GM19240 (cell line): ENCODE measurements around the gene MLC1.
"Not testable (repeated sequence)": the region's sequence is repeated elsewhere in the genome, so short reads cannot be mapped to it uniquely, and the experiment has no call there.

ENCODE experiments used
- DNase-seq: peaks from one replicate; pipeline ENCODE4 v3.0.0; 2011; ENCODE audit warnings: low spot score; ENCODE audit not compliant: insufficient read length

The MLC1 gene

DNA sequence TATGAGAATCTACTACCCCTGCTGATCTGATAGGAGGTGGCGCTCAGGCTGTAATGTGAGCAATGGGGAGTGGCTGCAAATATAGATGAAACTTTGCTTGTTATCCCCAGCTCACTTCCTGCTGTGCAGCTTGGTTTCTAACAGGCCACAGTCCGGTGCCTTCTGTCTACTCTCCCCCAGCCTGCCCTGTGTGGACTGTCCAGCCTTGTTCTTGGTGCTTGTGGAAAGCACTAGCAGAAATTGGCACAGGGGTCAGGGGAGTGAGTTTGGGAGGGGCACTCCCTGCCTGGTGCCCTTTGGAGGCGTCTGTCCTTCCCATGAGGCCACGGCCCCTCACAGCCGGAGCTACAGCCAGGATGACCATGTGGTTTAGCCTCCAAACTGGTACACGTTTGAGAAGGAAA lies 18.9 kb upstream of the MLC1 start:
- no peak for DNase-seq

DNA sequence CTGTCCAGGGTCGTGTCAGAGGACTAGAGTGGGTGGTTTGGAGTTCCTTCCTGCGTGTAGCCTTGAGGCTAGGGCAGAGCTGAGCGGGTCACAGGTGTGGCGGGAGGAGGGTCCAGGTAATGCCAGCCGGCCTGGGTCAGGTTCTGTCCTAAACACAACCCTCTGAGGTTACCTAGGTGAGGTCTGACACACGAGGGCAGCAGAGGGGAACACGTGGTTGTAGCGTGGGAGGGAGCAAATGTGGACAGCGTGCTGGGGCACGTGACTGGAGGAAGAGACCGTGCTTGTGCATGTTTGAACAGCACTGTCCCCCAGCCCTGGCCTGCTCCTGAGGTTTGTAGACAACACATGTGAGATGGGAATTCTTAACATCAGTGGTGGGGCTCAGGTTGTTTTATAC lies 17.7 kb upstream of the MLC1 start:
- DNase-seq = no peak

DNA sequence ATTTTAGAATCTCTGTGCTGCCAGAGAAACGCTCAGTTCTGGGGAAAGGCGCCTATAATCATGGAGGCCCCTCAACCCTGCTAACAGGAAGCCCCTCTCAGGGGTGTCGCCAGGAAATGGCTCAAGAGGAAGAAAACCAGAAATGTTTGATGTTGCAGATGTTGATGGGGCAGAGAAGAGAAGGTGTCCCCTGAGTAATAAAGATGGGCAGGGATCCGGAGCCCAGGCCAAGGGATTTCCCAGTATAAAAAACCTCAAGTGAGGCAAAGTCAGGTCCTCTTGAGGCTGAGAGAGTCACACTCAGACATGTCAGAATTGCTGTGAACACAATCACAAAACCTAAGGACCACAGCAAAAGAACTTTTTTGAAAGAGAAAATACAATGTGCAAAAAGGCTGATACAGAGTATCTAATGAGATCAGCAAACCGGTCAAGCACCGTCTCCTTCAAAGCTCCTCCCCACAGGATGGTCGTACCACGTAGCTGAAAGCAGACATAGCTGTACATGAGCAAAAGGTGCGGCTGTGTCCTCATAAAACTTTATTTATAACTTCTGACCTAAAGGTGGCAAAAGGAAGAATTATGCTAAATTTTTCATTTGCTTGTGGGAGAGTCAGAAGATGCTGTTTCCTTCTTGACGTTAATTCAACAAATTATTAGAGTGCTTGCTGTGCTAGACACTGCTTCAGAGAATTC lies 16.8 kb upstream of the MLC1 start:
- no peak for DNase-seq

DNA sequence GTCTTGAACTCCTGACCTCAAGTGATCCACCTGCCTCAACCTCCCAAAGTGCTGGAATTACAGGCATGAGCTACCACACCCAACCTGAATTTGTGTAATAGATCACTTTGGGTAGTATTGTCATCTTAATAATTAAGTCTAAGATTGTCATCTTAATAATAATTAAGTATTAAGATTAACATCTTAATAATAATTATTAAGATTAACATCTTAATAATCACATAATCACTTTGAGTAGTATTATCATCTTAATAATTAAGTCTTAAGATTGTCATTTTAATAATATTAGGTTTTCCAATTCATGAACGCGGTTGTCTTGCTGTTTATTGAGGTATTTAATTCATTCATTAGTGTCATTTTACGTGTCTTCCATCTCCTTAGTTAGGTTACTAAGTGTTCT lies 12.8 kb upstream of the MLC1 start:
- no peak for DNase-seq

DNA sequence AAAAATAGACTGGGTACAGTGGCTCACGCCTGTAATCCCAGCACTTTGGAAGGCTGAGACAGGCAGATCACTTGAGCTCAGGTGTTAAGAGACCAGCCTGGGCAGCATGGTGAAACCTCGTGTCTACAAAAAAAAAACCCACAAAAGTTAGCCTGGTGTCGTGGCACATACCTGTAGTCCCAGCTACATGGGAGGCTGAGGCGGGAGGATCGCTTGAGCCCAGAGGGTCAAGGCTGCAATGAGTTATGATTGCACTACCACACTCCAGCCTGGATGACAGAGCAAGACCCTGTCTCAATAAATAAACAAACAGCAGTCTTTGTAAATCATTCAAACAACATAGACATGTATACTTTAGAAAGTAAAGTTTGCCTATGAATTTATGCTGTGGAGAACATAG lies 7.1 kb upstream of the MLC1 start:
- no peak for DNase-seq

DNA sequence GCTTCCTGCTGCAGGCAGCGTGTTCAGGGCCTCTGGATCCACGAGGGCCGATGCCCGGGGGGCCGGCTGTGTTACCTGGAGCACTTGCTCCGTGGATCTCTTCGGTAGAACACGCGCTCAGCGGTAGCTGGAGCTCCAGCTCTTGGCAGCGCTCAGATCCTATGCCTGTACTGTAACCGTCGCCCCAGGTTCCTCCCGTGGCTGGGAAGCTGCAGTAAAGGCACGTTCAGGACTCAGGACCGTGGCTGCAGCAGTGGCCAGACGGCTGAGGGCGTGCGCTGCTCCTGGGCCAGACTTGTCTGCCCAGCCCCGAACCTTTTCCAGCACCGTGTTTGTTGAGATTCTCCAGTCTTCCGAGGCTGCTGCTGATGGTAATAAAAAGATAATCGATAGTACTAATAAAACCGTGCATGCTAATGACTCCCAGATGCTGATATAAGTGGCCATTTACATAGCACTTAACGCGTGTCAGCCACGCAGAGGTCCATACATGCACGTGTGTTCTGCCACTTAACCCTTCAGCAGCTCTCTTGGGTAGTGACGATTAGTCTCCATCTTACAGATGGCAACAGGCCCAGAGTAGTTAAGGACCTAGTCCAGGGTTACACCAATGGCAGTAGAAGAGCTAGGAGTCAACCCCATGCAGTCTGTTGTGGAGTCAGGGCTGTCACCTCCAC lies 6.0 kb upstream of the MLC1 start:
- DNase-seq = no peak

DNA sequence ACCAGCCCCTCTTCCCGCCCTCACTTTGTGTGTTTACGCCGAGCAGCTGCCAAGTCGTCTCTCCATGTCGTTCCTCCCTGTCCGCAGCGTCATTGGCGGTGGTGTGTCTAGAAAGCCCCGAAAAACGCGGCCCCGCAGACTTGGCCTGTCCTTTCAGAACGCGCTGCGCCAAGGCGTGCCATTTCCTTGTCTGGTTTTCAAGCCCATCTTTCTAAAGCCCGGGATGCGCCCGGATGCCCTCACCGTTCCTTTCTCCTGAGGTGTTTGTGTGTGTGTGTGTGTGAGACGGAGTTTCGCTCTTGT lies 5.1 kb upstream of the MLC1 start:
- no peak for DNase-seq

- no peak for DNase-seq
These were observed 4.6 kb upstream of the MLC1 start, which contains the start of gene MOV10L1 for GRCh38 chr22:50089682-50090411. Gene MOV10L1, plus strand, starts transcription at chr22:50090006. Its CDS starts 83 bp downstream, at chr22:50090089.

DNA sequence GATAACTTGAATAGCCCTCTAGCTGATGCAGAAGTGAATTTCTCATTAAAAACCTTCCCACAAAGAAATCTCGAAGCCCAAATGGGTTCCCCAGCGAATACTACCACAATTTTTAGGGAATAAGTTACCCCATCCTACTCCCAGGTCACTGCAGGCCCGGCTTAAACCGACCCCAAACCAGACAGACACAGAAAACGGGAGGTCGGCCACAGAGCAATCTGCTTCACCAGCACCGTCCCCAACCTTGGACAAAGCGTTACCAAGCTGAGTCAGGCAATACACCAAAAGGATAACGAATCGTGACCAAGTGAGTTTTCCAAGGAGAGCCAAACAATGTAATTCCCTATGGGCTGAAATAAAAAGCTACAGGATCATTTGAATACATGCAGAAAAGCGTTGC lies 4.0 kb upstream of the MLC1 start:
- DNase-seq = no peak

DNA sequence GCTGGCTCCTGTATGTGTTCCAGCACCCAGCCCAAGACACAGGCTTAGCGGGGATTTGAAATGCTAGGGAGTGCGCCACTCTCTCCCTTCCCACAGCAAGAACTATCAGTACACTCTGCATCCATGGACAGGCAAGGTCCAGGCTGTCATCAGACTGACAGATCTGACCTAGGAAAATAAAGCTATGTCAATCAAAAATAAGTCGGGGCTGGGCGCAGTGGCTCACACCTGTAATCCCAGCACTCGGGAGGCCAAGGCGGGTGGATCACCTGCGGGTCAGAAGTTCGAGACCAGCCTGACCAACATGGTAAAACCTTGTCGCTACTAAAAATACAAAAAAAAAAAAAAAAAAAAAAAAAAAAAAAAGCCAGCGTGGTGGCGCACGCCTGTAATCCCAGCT lies 2.9 kb upstream of the MLC1 start:
- no peak for DNase-seq

DNA sequence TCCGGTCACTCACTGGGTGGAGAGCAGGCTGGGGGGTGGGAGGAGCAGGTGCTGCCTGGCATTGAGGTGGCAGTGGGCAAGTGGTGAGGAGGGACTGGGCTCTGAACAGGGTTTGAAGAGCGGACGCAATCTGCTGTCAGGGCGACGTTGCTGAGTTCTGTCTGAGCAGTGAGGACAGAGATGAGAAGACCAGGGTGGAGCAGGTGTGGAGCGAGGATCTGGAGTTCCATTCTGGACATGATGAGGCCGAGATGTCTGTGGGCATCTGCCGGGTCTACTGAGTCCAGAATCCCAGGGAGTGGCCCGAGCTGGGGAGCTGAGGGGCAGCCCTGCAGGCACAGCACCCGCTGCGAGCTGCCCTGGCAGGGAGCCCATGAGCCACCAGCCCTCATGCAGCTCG lies 2.4 kb upstream of the MLC1 start:
- DNase-seq = no peak

DNA sequence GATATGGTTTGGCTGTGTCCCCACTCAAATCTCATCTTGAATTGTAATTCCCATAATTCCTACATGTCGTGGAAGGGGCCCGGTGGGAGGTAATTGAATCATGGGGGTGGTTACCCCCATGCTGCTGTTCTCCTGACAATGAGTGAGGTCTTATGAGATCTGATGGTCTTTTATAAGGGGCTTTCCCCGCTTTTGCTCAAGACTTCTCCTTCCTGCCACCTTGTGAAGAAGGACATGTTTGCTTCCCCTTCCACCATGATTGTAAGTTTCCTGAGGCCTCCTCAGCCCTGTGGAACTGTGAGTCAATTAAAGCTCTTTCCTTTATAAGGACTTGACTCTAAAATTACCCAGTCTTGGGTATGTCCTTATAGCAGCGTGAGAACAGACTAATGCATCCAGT lies 1.7 kb upstream of the MLC1 start:
- DNase-seq = not testable (repeated sequence)

DNA sequence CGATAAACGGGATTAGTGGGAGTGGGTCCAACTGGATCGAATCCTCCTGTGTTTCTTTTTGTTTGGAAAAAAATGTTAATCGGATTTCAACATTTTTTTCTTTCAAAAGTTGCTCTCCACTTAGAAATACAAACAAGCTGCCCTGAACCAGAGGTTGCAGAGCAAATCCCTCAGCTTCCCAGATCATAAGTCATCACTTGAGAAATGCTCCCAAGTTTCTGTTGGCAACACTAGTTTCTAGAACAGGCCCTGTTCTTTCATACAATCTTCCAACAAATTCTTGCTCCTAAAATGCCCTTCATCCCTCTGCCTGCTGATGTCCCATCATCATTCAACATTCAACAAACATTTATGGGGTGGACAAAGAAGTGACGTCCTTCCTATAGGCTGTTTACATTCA lies 1.3 kb upstream of the MLC1 start:
- DNase-seq = no peak

GRCh38 chr22:50084614-50085021 lies 608 bp downstream of the MLC1 start:
- no peak for DNase-seq

DNA sequence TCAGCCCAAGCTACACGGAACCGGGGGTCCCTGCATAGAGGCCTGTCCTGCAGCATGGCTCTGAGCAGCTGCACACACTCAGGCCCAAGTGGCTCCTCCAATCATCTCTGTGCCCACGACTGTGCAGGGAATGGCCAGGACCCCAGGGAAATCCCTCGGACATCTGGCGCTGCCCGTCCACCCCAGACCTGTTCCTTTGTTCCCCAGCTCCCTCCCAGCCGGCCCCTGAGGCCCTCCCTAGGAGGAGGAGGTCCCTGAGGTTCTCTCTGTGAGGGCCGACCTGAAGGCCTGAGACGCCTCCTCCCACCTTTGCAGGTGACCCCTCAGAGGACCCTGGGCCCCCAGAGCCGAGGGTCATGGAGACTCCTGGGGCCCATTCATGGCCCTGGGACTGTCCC lies 1.1 kb downstream of the MLC1 start:
- DNase-seq = no peak

DNA sequence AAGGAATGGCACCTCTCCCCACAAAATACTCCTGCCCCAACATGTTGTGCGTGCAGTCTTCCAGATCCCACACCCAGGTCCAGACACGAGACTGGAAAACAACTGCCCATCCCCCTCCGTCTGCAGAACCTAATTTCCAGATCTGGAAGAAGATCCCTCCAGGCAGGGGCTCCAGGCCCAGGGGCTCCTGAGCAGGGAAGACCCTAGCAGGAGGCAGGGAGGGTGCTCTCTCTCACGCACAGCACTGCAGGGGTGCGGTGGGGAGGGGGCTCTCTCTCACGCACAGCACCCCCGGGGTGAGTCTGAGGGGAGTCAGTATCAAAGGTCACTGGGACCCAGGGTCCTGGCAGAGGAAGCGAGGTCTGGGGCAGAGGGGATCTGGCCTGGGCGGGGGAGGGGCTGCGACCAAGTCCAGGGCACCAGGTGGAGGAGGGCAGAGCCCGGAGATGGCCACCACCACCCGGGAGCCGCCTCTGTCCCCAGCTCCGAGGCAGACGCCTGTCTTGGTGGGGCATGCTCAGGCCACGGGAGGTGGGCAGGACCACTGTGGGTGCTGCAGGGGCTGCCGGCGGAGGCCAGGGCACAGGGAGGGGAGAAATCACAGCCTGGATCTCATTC lies 1.7 kb downstream of the MLC1 start:
- no peak for DNase-seq

- no peak for DNase-seq
These were observed 2.2 kb downstream of the MLC1 start for GRCh38 chr22:50082961-50083461.

- DNase-seq = no peak
These were observed 3.0 kb downstream of the MLC1 start for GRCh38 chr22:50082197-50082715.

GRCh38 chr22:50081426-50082196 lies 3.6 kb downstream of the MLC1 start:
- DNase-seq = no peak

- DNase-seq = no peak
These were observed 5.2 kb downstream of the MLC1 start for GRCh38 chr22:50080077-50080465.

DNA sequence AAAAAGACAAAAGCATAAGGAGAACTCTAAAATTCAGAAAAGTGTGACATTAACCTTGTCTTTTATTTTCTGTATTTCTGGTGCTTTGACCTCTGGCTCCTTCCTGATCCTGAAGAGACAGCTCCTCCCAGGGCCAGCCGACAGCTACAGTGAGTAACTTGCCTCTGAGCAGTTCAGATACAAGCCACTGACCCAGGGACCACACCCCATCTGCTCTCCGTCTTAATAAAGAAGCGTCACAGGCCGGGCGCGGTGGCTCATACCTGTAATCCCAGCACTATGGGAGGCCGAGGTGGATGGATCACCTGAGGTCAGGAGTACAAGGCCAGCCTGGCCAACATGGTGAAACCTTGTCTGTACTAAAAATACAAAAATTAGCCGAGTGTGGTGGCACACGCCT lies 6.5 kb downstream of the MLC1 start:
- DNase-seq = no peak
